Prostate gland (tissue), 2 donors: Measurements from ENCODE around the gene ABLIM3.

Experiments
- CTCF ChIP-seq, 4 experiments: fragments of 200-600 bp in 2 of 4; fragments of 450-650 bp in 2 of 4; sonication (generic) in 2 of 4; IDR thresholded peaks; 1 replicate in 3 of 4; 2 replicates in 1 of 4; pipeline ENCODE4 v1.5.1; 2016 to 2019; ENCODE audit warnings: antibody characterized with exemption in 4 of 4, mild to moderate bottlenecking in 2 of 4, moderate library complexity in 2 of 4
- POLR2AphosphoS5 ChIP-seq: sonication (generic); formaldehyde crosslinking; IDR thresholded peaks from one replicate; pipeline ENCODE4 v1.6.1; 2017; ENCODE audit warnings: antibody characterized with exemption

GRCh38 chr5:149240354-149240998 lies 99.2 kb downstream of the ABLIM3 start:
- TF ChIP-seq CTCF (IDR thresholded peaks at IDR 0.05) (no peak), POLR2AphosphoS5 (no peak)
